OCI-LY3 (cell line): ENCODE results near the gene MED16.

Source experiments
- EZH2phosphoT487 ChIP-seq: fragments of 200-600 bp; shearing (Covaris generic); IDR thresholded peaks from 2 replicates; pipeline ENCODE4 v1.6.1; 2018; ENCODE audit warnings: antibody characterized with exemption, mixed run types, low read depth
- TF ChIP-seq, protein P1 (sequence below): fragments of 200-600, 300-600 bp; sonication (generic); IDR thresholded peaks from 2 replicates; pipeline ENCODE4 v1.5.1; 2014; ENCODE audit warnings: antibody characterized with exemption, low read length, low read depth

- TF ChIP-seq, protein P1, sequence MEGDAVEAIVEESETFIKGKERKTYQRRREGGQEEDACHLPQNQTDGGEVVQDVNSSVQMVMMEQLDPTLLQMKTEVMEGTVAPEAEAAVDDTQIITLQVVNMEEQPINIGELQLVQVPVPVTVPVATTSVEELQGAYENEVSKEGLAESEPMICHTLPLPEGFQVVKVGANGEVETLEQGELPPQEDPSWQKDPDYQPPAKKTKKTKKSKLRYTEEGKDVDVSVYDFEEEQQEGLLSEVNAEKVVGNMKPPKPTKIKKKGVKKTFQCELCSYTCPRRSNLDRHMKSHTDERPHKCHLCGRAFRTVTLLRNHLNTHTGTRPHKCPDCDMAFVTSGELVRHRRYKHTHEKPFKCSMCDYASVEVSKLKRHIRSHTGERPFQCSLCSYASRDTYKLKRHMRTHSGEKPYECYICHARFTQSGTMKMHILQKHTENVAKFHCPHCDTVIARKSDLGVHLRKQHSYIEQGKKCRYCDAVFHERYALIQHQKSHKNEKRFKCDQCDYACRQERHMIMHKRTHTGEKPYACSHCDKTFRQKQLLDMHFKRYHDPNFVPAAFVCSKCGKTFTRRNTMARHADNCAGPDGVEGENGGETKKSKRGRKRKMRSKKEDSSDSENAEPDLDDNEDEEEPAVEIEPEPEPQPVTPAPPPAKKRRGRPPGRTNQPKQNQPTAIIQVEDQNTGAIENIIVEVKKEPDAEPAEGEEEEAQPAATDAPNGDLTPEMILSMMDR: no peak
- TF ChIP-seq EZH2phosphoT487: no peak
Measured at GRCh38 chr19:942133-942645, 49.2 kb upstream of the MED16 start.
